ENCODE results near the gene HCN1. TPM values are rescaled to one million over a fixed set of nuclear protein-coding genes. Genes with fewer than 3 reads are reported as not detected.

The HCN1 gene
- total and polyA plus RNA-seq, 2 of the 13 experiments (the other 11 are each of a cell fraction or from before 2014, with no cell fraction given), result not detected

GRCh38 chr5:45512521-45512920 lies 183.7 kb downstream of the HCN1 start:
- 3% methylated on average over 1 of the region's 1 CpG for whole genome bisulfite sequencing (ENCODE audit: low lambda C conversion rate)
- peaks cover 30% of the 10 kb centered on the region; the same call in 1 of the 2 replicates for H3K9me3 ChIP-seq (ENCODE audit: low read length)
- no TSS peak for BruUV-seq (replicated peaks)
- H2AFZ ChIP-seq (ENCODE audit: low read length), result no peak overlapping the region
- no peak for ATAC-seq
- H3K4me1 ChIP-seq (ENCODE audit: insufficient read depth, low read length), result no peaks in the 10 kb centered on the region
- ChIA-PET POLR2A (no interaction called here), CTCF (ENCODE audit: low intra/inter-chr PET ratio, low total read pairs) (no interaction called here)
- DNase-seq (ENCODE audit: low spot score), result no peak
- no peak overlapping the region for H3K27ac ChIP-seq (ENCODE audit: extremely low read length, insufficient read depth, low read length)
- TF ChIP-seq, protein P1, sequence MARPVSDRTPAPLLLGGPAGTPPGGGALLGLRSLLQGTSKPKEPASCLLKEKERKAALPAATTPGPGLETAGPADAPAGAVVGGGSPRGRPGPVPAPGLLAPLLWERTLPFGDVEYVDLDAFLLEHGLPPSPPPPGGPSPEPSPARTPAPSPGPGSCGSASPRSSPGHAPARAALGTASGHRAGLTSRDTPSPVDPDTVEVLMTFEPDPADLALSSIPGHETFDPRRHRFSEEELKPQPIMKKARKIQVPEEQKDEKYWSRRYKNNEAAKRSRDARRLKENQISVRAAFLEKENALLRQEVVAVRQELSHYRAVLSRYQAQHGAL (CRISPR knock-in tag; IDR thresholded peaks at IDR 0.05; ENCODE audit: not compliant biosample characterization), result no peak
- no peaks in the 10 kb centered on the region for H3K79me2 ChIP-seq (ENCODE audit: insufficient read depth, low read length)
- no peak overlapping the region for H3K4me3 ChIP-seq (replicated peaks in 1 of 3; ENCODE audit: insufficient read depth in 1 of 3, low read depth in 2 of 3, low read length in 3 of 3)
- no peak overlapping the region for H3K9ac ChIP-seq (ENCODE audit: insufficient read depth, low read depth, low read length)
- H3K4me2 ChIP-seq (ENCODE audit: low read depth, low read length), result no peak overlapping the region
- H4K20me1 ChIP-seq (ENCODE audit: insufficient read depth, low read length), result no peaks in the 10 kb centered on the region
- intact Hi-C loops (cut with micrococcal nuclease; ENCODE audit: unreplicated experiment), result no loop called here
- in situ Hi-C loops (cut with HindIII; ENCODE audit: extremely low pct_ligation_motif_present, low pct_unique_long_range_greater_than_20kb), result no loop called here
- no peaks in the 10 kb centered on the region for H3K27me3 ChIP-seq (ENCODE audit: control insufficient read depth in 1 of 2, insufficient read depth in 2 of 2, low read length in 2 of 2)
- no peaks in the 10 kb centered on the region for H3K36me3 ChIP-seq (replicated peaks in 1 of 2; ENCODE audit: control insufficient read depth in 1 of 2, insufficient read depth in 2 of 2, low read length in 2 of 2)
- FAIRE-seq, result no peak

- 14% methylated on average over 2 of the region's 2 CpGs for WGBS (ENCODE audit: low lambda C conversion rate)
- ChIA-PET CTCF (ENCODE audit: low intra/inter-chr PET ratio, low total read pairs) (no interaction called here), POLR2A (no interaction called here)
- H3K27ac ChIP-seq (ENCODE audit: extremely low read length, insufficient read depth, low read length), result no peak overlapping the region
- no TSS peak for BruUV-seq (replicated peaks)
- ATAC-seq (no peak), FAIRE-seq (no peak), DNase-seq (ENCODE audit: low spot score) (no peak)
- H4K20me1 ChIP-seq (ENCODE audit: insufficient read depth, low read length), result no peaks in the 10 kb centered on the region
- intact Hi-C loops (cut with micrococcal nuclease; ENCODE audit: unreplicated experiment) (no loop called here), in situ Hi-C loops (cut with HindIII; ENCODE audit: extremely low pct_ligation_motif_present, low pct_unique_long_range_greater_than_20kb) (no loop called here)
- no peaks in the 10 kb centered on the region for H3K79me2 ChIP-seq (ENCODE audit: insufficient read depth, low read length)
- H3K4me1 ChIP-seq (ENCODE audit: insufficient read depth, low read length), result no peaks in the 10 kb centered on the region
- TF ChIP-seq, protein P2, sequence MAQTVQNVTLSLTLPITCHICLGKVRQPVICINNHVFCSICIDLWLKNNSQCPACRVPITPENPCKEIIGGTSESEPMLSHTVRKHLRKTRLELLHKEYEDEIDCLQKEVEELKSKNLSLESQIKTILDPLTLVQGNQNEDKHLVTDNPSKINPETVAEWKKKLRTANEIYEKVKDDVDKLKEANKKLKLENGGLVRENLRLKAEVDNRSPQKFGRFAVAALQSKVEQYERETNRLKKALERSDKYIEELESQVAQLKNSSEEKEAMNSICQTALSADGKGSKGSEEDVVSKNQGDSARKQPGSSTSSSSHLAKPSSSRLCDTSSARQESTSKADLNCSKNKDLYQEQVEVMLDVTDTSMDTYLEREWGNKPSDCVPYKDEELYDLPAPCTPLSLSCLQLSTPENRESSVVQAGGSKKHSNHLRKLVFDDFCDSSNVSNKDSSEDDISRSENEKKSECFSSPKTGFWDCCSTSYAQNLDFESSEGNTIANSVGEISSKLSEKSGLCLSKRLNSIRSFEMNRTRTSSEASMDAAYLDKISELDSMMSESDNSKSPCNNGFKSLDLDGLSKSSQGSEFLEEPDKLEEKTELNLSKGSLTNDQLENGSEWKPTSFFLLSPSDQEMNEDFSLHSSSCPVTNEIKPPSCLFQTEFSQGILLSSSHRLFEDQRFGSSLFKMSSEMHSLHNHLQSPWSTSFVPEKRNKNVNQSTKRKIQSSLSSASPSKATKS (CRISPR knock-in tag; IDR thresholded peaks at IDR 0.05), result no peak
- peaks cover 27% of the 10 kb centered on the region for H3K9me3 ChIP-seq (ENCODE audit: low read length)
- H3K4me3 ChIP-seq (replicated peaks in 1 of 3; ENCODE audit: insufficient read depth in 1 of 3, low read depth in 2 of 3, low read length in 3 of 3), result no peak overlapping the region
- no peak overlapping the region for H3K9ac ChIP-seq (ENCODE audit: insufficient read depth, low read depth, low read length)
- no peak overlapping the region for H2AFZ ChIP-seq (ENCODE audit: low read length)
- no peak overlapping the region for H3K4me2 ChIP-seq (ENCODE audit: low read depth, low read length)
- H3K36me3 ChIP-seq (replicated peaks in 1 of 2; ENCODE audit: control insufficient read depth in 1 of 2, insufficient read depth in 2 of 2, low read length in 2 of 2), result no peaks in the 10 kb centered on the region
- no peaks in the 10 kb centered on the region for H3K27me3 ChIP-seq (ENCODE audit: control insufficient read depth in 1 of 2, insufficient read depth in 2 of 2, low read length in 2 of 2)
These were observed 186.8 kb downstream of the HCN1 start for GRCh38 chr5:45509371-45509770.

Measured in HepG2 (cell line).